GM18870 (cell line): ENCODE results near the gene TAS2R1.

ENCODE experiments used
- ATAC-seq: cut with Tn5 transposase; IDR thresholded peaks from one replicate; pipeline ENCODE4 v1.9.1; 2021; ENCODE audit warnings: moderate library complexity; ENCODE audit not compliant: unreplicated experiment

Gene TAS2R1

DNA sequence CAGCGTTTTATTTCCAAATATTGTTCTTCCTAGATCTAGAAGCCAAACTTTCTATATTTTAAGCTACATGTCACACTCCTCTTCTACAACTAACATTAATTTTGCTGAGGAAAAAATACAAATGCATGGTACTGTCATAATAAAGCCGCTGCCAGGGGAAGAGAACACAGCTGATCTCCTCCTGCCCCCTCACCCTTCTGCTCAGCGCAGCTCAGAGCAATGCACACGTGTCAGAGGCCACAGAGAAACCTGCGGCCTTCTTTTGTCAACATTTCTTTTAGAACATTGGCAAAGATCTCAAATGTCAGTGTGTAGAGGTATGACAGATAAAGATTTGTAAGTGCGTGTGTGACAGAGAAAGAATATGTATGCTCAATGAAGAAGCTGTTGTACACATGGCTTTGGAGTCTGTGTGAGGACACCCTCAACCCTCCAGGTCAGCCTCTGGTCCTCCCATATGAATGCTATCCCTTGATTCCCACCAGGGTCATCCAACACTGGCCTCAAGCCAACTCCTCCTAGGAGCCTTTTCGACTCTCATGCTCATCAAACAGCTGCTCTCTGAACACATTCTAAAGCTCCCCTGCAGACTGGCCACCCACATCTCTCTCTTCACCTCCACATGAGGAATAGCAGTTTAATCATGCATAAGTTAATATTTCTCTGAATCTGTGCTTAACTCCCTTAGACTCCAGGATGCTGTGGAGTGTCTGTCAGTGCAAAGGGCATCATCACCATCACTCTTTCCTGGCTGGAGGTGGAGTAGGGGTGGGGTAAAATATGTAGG lies 40.9 kb downstream of the TAS2R1 start:
- ATAC-seq, result no peak

DNA sequence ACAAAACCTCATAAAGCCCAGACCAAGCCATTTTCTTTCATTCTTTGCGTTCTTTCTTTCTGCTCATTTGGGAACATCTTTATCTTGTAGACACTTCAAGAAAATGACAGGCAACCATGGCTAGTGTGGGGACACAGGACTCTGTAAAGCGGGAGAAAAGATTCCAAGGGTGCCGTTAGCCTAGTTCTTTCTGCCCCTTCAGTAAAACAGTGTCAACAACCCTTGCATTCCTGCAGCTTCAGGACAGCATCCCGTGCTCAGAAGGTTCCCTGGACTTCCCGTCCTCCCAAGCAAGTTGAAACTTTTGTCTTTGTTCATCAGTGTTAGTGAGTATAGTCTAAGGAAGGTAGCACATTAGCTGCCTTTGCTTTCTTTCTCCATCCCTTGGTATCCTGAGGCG lies 41.9 kb downstream of the TAS2R1 start:
- no peak for ATAC-seq

DNA sequence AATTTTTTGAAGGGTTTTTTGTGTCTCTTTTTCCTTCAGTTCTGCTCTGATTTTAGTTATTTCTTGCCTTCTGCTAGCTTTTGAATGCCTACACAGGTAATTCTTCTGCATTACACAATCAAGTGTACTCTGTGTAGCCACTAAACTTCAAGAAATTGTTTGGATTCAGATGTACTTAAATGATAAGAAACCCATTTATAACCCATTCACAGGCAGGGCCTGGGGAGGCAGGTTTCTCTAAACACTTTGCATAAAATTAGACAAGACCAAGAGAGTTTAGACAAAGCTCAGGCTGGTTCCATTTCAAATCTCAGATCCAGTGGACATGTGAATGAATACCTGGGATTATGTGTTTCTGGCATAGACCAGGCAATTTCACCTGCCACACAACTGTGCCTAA lies 43.0 kb downstream of the TAS2R1 start:
- ATAC-seq, result no peak

DNA sequence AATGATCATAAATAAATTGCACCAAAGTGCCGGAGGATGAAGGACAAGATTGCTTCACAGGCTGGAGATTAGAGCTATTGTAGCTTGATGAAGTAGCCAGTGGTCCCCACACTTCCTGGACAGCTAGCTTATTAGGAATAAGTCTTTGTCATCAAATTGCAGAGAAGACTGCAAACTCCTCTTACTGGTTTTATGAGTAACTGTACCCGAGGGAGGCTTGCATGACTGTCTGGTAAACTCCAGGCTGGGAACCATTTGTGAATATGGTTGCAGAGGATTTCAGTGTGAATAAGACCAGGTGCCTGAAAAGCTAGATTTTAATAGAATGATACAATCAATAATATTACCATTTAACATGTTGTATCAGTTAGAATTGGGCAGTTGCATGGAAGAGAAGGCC lies 47.7 kb downstream of the TAS2R1 start:
- no peak for ATAC-seq
